ENCODE results near the gene LMF1.

GRCh38 chr16:885391-885790, 85.4 kb downstream of the LMF1 start:
- TF ChIP-seq, protein P1, sequence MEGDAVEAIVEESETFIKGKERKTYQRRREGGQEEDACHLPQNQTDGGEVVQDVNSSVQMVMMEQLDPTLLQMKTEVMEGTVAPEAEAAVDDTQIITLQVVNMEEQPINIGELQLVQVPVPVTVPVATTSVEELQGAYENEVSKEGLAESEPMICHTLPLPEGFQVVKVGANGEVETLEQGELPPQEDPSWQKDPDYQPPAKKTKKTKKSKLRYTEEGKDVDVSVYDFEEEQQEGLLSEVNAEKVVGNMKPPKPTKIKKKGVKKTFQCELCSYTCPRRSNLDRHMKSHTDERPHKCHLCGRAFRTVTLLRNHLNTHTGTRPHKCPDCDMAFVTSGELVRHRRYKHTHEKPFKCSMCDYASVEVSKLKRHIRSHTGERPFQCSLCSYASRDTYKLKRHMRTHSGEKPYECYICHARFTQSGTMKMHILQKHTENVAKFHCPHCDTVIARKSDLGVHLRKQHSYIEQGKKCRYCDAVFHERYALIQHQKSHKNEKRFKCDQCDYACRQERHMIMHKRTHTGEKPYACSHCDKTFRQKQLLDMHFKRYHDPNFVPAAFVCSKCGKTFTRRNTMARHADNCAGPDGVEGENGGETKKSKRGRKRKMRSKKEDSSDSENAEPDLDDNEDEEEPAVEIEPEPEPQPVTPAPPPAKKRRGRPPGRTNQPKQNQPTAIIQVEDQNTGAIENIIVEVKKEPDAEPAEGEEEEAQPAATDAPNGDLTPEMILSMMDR (IDR thresholded peaks at IDR 0.05; ENCODE audit: low read depth, low read length) = no peak
- TF ChIP-seq EZH2phosphoT487 (IDR thresholded peaks at IDR 0.05; ENCODE audit: low read depth) = no peak
